ENCODE results near the gene ANKRD39. TPM values are rescaled to one million over a fixed set of nuclear protein-coding genes. Genes with fewer than 3 reads are reported as not detected.

The ANKRD39 gene
- total and polyA plus RNA-seq, 9 of the 15 experiments (the other 6 are each of a cell fraction or from before 2014, with no cell fraction given), result 8.2 to 33.1 (median 23.8) TPM

DNA sequence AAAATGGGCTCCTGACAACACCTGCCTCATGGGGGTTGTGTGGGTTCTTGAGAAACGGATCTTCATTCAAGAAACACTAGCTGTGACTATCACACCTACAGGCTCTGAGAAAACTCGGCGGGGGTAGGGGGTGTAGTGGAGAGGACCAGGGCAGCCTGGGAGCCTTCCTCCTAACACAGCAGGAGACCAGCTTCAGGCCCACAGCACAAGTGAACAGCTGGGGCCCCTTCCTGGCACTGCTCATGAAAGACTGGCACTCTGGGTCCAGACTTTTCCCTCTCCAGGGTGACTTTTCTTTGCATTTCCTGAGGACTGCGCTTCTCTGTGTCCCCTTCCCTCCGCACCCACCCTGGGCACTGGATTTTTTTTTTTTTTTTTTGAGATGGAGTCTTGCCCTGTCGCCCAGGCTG is 19.2 kb upstream of the ANKRD39 start:
- Histone ChIP-seq H3K9ac (ENCODE audit: insufficient read depth in 1 of 2, low read depth in 2 of 2, low read length in 2 of 2) (peak overlapping the region in 1 of 2 experiments; percentile 85; a peak in 2 of 4 replicates), H3K27ac (ENCODE audit: extremely low read depth, low read depth, low read length) (no peak overlapping the region), H3K36me3 (ENCODE audit: control insufficient read depth, insufficient read depth, low read length) (peaks cover 18% of the 10 kb centered on the region; the same call in 2 of the 3 replicates), H2AFZ (ENCODE audit: low read depth, low read length) (no peak overlapping the region), H3K27me3 (ENCODE audit: control insufficient read depth in 2 of 2, insufficient read depth in 2 of 2, low read length in 2 of 2) (no peaks in the 10 kb centered on the region), H3K9me1 (ENCODE audit: control insufficient read depth, insufficient read depth, low read length) (peaks cover 4% of the 10 kb centered on the region), H3K4me3 (no peak overlapping the region), H3K4me1 (replicated peaks in 1 of 2; ENCODE audit: control insufficient read depth in 2 of 2, insufficient read depth in 2 of 2, low read length in 2 of 2) (peaks cover 47 to 94% of the 10 kb centered on the region in 2 experiments), H3K9me3 (replicated peaks; ENCODE audit: control insufficient read depth, insufficient read depth, low read depth, low read length) (no peaks in the 10 kb centered on the region), H3K4me2 (ENCODE audit: insufficient read depth, low read length) (no peak overlapping the region), H3K79me2 (ENCODE audit: control insufficient read depth, insufficient read depth, low read length) (peaks cover 8% of the 10 kb centered on the region; the same call in 2 of the 3 replicates), H4K20me1 (replicated peaks; ENCODE audit: control insufficient read depth, insufficient read depth, low read length) (no peaks in the 10 kb centered on the region)
- ATAC-seq, result no peak
- intact Hi-C loops (cut with micrococcal nuclease) (no loop called here), in situ Hi-C loops (cut with MboI) (no loop called here)
- BruUV-seq (replicated peaks), result TSS peak; percentile 11
- 56% methylated on average over 3 of the region's 6 CpGs for WGBS (ENCODE audit: insufficient coverage, low coverage, missing lambda C conversion rate)
- TF ChIP-seq, protein P1, sequence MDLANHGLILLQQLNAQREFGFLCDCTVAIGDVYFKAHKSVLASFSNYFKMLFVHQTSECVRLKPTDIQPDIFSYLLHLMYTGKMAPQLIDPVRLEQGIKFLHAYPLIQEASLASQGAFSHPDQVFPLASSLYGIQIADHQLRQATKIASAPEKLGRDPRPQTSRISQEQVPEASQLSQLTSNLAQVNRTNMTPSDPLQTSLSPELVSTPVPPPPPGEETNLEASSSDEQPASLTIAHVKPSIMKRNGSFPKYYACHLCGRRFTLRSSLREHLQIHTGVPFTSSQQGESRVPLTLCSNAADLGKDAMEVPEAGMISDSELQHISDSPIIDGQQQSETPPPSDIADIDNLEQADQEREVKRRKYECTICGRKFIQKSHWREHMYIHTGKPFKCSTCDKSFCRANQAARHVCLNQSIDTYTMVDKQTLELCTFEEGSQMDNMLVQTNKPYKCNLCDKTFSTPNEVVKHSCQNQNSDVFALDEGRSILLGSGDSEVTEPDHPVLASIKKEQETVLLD (IDR thresholded peaks at IDR 0.05), result no peak
- TF ChIP-seq TBP (optimal IDR thresholded peaks at IDR 0.05; ENCODE audit: low read depth, low read length), result no peak
- 0 out of 2 replicates have a peak, but pooled peaks have one; percentile 4 for TF ChIP-seq ZNF551 (CRISPR knock-in tag; IDR thresholded peaks at IDR 0.05)
- TF ChIP-seq, protein P2, sequence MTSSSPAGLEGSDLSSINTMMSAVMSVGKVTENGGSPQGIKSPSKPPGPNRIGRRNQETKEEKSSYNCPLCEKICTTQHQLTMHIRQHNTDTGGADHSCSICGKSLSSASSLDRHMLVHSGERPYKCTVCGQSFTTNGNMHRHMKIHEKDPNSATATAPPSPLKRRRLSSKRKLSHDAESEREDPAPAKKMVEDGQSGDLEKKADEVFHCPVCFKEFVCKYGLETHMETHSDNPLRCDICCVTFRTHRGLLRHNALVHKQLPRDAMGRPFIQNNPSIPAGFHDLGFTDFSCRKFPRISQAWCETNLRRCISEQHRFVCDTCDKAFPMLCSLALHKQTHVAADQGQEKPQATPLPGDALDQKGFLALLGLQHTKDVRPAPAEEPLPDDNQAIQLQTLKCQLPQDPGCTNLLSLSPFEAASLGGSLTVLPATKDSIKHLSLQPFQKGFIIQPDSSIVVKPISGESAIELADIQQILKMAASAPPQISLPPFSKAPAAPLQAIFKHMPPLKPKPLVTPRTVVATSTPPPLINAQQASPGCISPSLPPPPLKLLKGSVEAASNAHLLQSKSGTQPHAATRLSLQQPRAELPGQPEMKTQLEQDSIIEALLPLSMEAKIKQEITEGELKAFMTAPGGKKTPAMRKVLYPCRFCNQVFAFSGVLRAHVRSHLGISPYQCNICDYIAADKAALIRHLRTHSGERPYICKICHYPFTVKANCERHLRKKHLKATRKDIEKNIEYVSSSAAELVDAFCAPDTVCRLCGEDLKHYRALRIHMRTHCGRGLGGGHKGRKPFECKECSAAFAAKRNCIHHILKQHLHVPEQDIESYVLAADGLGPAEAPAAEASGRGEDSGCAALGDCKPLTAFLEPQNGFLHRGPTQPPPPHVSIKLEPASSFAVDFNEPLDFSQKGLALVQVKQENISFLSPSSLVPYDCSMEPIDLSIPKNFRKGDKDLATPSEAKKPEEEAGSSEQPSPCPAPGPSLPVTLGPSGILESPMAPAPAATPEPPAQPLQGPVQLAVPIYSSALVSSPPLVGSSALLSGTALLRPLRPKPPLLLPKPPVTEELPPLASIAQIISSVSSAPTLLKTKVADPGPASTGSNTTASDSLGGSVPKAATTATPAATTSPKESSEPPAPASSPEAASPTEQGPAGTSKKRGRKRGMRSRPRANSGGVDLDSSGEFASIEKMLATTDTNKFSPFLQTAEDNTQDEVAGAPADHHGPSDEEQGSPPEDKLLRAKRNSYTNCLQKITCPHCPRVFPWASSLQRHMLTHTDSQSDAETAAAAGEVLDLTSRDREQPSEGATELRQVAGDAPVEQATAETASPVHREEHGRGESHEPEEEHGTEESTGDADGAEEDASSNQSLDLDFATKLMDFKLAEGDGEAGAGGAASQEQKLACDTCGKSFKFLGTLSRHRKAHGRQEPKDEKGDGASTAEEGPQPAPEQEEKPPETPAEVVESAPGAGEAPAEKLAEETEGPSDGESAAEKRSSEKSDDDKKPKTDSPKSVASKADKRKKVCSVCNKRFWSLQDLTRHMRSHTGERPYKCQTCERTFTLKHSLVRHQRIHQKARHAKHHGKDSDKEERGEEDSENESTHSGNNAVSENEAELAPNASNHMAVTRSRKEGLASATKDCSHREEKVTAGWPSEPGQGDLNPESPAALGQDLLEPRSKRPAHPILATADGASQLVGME (CRISPR knock-in tag; IDR thresholded peaks at IDR 0.05), result no peak
- no peak for TF ChIP-seq SRSF1 (IDR thresholded peaks at IDR 0.05; ENCODE audit: low read depth, low read length)
- TF ChIP-seq, protein P3, sequence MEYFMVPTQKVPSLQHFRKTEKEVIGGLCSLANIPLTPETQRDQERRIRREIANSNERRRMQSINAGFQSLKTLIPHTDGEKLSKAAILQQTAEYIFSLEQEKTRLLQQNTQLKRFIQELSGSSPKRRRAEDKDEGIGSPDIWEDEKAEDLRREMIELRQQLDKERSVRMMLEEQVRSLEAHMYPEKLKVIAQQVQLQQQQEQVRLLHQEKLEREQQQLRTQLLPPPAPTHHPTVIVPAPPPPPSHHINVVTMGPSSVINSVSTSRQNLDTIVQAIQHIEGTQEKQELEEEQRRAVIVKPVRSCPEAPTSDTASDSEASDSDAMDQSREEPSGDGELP (CRISPR knock-in tag; IDR thresholded peaks at IDR 0.05; ENCODE audit: borderline replicate concordance), result 0 out of 2 replicates have a peak, but pooled peaks have one; percentile 23
- TF ChIP-seq POLR2G (IDR thresholded peaks at IDR 0.05; ENCODE audit: low read depth, low read length), result no peak
- no peak for TF ChIP-seq FOS (IDR thresholded peaks at IDR 0.05; ENCODE audit: extremely low read depth, insufficient read length)
- ChIA-PET POLR2A (interaction anchor here (1.0 to 11.3 kb wide), 4 partner anchors 8 to 88 kb away, joined by 4 to 112 read pairs (median 39); no protein-coding TSS in a partner anchor), CTCF (ENCODE audit: low intra/inter-chr PET ratio) (no interaction called here)
- FAIRE-seq, result no peak
- no peak for DNase-seq (ENCODE audit: extremely low read depth in 1 of 4, low spot score in 3 of 4)

Data from K562 (cell line).